ENCODE results near the gene ARHGEF3.

- TF ChIP-seq, protein P1, sequence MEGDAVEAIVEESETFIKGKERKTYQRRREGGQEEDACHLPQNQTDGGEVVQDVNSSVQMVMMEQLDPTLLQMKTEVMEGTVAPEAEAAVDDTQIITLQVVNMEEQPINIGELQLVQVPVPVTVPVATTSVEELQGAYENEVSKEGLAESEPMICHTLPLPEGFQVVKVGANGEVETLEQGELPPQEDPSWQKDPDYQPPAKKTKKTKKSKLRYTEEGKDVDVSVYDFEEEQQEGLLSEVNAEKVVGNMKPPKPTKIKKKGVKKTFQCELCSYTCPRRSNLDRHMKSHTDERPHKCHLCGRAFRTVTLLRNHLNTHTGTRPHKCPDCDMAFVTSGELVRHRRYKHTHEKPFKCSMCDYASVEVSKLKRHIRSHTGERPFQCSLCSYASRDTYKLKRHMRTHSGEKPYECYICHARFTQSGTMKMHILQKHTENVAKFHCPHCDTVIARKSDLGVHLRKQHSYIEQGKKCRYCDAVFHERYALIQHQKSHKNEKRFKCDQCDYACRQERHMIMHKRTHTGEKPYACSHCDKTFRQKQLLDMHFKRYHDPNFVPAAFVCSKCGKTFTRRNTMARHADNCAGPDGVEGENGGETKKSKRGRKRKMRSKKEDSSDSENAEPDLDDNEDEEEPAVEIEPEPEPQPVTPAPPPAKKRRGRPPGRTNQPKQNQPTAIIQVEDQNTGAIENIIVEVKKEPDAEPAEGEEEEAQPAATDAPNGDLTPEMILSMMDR (conservative IDR thresholded peaks at IDR 0.05): no peak
- TF ChIP-seq ZFX (IDR thresholded peaks at IDR 0.05): no peak
These were observed 31.8 kb upstream of the ARHGEF3 start for GRCh38 chr3:56833536-56833935.
